ENCODE data around the gene CSNK1A1. TPM values are rescaled to one million over a fixed set of nuclear protein-coding genes. Genes with fewer than 3 reads are reported as not detected.
"Not testable (repeated sequence)": the region's sequence is repeated elsewhere in the genome, so short reads cannot be mapped to it uniquely, and the experiment has no call there.

The CSNK1A1 gene
- total RNA-seq, 1 donor from 2014 or later, result 82.6 TPM

DNA sequence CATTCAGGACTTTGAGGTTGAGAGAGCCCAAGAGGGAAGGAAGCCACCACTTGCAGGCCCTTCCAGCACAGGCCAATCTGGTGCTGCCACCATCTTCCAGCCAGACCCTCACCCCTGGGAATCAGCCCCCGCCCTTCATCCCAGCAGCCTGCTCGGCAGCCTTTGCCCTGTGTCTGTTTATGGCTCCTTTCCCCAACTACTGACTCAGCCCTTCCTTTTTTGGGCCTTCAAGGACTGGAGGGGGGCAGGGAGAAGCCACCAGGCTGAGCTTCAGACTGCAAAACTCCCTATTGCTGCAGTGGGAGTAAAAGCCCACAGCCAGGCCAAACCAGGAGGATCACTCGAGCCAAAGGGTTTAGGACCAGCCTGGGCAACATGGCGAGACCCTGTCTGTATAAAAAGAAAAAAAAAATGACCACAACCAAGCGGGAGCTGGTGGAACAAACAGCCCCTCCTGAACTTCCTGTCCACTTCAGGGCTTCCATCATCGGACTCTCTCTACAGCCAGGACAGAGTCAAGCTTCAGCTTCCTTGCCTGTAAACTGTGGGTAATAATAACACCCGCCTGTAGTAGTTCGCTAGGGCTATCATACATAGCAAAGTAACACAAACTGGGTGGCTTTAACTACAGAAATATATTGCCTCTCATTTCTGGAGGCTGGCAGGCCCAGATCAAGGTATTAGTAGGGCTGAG lies 86.3 kb downstream of the CSNK1A1 start:
- DNase-seq (ENCODE audit: low spot score), result no peak

DNA sequence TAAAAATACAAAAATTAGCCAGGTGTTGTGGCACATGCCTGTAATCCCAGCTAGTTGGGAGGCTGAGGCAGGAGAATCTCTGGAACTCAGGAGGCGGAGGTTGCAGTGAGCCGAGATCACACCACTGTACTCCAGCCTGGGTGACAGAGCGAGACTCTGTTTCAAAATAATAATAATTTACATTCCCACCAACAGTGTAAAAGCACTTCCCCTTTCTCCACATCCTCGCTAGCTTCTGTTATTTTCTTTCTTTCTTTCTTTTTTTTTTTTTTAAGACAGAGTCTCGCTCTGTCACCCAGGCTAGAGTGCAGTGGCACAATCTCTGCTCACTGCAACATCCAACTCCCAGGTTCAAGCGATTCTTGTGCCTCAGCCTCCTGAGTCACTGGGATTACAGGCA lies 89.3 kb downstream of the CSNK1A1 start:
- ATAC-seq; DNase-seq (ENCODE audit: low spot score): not testable (repeated sequence)

More for the DNA sequence above, 86.3 kb downstream of the CSNK1A1 start:
- ATAC-seq, result peak; percentile 50

DNA sequence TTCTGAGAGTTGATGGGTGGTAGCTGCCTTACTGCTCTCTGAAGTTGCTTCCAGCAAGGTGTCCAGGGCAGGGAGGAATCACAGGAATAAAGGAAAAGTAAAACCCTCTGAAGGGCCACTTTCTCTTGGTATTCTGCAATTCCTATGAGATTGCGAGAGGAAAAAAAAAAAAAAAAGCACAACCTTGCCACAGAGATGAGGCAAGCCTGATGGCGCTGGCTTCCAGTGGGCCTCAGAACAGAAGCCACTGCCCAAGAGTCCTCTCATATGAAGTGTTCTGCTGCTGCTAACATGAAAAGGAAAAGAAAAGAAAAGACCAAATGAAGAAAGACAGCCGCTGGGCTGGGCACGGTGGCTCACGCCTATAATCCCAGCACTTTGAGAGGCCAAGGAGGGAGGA lies 91.3 kb downstream of the CSNK1A1 start:
- DNase-seq (ENCODE audit: low spot score) (no peak), ATAC-seq (no peak)

DNA sequence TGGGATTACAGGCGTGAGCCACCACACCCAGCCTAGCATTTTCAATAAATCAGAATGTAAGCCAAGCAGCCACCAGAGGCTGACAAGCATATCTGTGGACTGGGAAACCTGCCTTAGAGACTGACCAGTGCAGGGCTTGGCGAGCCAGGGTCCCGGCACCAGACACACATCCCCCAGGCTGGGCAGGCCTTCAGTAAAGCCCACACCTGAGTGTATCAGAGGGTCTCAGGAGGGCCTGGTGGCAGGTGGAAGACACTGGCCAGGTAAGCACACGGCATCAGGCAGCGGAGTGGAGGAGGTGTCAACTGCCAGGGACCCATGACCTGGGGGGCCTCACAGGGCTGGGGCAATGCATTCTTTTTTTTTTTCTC lies 93.9 kb downstream of the CSNK1A1 start:
- no peak for ATAC-seq
- no peak for DNase-seq (ENCODE audit: low spot score)

DNA sequence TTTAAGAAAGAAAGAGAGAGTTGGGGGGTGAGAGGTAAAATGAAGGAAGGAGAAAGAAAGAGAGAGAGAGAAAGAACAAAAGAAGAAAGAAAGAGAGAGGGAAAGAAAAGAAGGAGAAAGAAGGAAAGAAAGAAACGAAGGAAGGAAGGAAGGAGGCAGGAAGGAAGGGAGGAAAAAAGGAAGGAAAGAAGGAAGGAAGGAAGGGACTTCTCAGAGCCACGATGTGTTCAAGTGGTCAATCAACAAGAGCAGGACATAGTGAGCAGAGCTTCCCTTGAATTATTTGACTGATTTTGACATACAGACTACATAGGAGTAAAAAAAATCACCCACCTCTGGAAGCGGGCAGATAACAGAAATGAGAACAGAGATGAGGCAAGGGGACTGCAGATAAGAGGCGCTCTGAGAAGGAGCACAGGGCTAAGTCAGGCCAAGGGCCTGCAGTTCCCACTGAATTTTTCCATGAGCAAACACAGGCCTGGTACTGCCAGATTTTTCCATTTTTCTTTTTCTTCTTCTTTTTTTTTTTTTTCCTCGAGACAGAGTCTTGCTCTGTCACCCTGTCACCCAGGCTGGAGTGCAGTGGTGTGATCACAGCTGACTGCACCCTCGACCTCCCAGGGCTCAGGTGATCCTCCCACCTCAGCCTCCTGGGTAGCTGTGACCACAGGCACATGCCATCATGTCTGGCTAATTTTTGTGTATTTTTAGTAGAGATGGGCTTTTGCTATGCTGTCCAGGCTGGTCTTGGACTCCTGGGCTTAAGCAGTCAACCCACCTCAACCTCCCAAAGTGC lies 94.4 kb downstream of the CSNK1A1 start:
- peak; percentile 40 for ATAC-seq
- DNase-seq (ENCODE audit: low spot score), result no peak

DNA sequence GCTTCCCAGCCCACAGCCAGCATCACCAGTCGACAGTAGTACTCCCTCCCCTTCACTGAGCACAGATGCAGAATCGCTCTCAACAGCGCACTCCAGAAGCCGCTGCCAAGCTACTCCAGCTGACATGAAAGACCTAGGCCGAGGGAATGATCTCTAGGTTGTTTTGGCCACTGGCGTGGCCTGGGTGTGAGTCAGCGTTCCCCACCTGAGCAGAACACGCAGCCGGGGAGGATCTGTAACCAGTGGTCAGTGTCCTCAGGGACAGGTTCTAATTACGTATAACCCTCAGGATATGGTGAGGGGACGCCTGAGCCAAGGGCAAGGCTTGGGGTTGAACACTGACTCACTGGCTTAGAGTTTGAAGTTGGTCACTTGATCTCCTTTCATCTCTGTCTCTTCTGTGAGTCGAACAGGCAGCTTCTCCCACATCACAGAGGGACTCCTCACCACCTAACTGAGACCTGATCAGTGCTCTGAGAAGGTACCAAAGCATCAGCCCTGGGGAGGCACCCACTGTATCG lies 95.3 kb downstream of the CSNK1A1 start:
- ATAC-seq (no peak), DNase-seq (ENCODE audit: low spot score) (no peak)

DNA sequence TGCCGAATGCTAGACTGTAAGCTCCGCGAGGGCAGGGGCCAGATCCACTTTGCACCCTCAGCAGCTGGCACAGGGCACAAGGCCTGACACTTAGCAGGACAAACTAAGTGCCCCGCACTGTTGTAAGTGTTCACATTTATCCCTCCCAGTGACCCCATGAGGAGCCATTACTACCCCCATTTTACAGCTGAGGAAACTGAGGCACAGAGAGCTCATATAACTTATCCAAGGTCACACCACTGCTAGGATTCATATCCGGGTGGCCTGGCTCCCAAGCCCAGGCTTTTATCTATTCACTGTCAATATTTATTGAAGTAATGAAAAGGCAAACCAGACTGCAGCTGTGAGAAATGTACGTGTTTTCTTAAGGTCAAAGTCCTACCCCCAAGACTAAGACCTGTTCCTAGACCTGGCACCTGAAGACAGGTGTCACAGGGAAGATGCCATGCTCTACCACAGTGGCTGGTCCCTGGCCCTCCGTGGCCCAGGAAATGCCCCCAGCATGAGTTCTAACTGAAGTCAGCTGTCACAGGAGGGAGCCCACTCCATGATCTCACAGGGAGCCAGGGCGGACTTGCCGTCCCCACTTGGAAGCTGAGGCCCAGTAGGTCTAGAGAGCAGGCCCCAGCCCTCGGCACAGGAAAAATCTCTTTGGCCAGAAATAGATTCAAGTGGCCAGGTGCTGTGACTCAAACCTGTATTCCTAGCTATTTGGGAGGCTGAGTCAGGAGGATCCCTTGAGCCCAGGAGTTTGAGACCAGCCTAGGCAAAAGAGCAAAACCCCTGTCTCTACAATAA lies 97.4 kb downstream of the CSNK1A1 start:
- no peak for ATAC-seq
- no peak for DNase-seq (ENCODE audit: low spot score)

DNA sequence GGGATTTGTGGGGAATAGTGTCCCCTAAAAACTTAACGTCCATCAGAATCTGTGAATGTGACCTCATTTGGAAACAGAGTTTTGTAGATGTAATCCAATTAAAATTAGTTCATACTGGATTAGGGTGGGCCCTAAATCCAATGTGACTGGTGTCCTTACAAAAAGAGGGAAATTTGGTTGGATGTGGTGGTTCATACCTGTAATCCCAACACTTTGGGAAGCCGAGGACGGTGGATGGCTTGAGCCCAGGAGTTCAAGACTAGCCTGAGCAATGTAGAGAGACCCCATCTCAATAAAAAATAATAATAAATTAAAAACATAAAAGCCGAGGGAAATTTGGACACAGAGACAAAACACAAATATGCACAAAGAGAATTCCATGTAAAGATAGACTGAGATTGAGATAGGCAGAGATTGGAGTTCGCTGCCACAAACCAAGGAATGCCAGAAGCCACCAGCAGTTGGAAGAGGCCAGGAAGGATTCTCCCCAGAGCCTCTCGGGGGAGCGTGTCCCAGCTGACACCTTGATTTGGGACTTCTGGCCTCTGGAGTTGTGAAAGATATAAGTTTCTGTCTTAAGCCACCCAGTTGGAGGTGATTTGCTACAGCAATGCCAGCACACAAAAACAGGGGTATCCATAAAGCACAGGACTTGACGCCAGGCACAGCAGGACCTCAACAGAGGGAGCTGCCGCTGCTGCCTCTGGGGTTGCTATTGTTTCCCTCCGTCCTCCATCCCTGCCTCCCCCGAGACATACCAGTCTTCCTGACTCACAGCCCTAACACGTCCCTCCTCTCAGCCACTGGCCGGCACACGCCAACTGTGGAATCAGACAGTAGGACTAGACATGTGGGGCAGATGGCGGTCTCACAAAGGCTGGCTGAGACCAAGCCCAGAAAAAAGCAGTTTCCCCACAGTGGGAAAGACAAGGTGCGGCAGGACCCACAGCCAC lies 98.3 kb downstream of the CSNK1A1 start:
- DNase-seq (ENCODE audit: low spot score), result no peak
- no peak for ATAC-seq

DNA sequence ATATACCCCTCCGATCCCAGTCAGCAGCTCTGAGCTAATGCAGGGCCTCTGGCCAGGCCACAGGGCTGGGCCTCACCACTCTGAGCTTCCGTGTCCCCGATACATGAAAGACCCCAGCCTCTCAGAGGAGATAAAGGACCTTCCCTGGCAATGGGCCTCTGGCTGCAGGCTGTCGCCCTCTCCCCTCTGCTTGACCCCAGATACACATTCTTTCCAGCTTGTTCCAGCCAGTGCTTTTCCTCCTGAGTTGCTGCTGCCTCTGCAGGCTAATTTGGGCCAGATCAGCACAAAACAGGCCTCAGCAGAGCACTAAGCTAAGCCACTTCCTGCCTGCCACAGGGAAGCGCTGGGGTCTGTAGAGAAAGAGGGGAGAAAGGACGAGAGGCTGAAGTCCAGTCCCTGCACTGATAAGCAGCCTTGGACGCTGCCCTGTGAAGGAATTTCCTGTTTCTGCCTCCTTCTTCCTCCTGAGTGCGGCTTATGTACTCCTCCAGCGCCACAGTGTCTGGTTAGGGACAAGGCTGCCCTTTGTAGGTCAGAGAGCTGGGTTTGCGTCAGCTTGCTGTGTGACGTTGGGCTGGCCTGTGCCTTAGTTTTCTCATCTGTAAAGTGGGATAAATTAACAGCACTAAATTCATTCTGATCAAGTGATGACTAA lies 99.1 kb downstream of the CSNK1A1 start:
- DNase-seq (ENCODE audit: low spot score), result peak; percentile 62

DNA sequence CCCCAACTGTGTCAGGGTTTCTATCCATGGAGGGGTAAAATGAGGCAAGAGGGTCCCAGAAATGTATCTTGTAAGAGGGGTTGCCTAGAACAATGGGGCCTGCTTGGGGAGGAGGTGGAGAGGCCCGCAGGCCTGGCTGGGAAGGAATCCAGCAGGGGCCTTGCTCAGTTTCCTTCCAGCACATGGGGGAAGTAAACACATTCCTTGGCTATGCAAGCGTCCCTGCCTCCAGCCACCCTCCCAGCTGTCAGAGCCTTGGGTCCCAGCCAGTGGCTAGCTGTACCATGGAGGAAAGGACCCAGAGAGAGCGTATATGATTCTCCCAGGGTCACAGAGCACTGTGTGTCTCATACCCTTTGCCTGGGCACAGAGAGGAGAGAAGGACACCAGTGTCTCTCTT lies 101.0 kb downstream of the CSNK1A1 start:
- DNase-seq (ENCODE audit: low spot score) (no peak), ATAC-seq (peak; percentile 41)

More for the DNA sequence above, 99.1 kb downstream of the CSNK1A1 start:
- ATAC-seq, result peak; percentile 77

DNA sequence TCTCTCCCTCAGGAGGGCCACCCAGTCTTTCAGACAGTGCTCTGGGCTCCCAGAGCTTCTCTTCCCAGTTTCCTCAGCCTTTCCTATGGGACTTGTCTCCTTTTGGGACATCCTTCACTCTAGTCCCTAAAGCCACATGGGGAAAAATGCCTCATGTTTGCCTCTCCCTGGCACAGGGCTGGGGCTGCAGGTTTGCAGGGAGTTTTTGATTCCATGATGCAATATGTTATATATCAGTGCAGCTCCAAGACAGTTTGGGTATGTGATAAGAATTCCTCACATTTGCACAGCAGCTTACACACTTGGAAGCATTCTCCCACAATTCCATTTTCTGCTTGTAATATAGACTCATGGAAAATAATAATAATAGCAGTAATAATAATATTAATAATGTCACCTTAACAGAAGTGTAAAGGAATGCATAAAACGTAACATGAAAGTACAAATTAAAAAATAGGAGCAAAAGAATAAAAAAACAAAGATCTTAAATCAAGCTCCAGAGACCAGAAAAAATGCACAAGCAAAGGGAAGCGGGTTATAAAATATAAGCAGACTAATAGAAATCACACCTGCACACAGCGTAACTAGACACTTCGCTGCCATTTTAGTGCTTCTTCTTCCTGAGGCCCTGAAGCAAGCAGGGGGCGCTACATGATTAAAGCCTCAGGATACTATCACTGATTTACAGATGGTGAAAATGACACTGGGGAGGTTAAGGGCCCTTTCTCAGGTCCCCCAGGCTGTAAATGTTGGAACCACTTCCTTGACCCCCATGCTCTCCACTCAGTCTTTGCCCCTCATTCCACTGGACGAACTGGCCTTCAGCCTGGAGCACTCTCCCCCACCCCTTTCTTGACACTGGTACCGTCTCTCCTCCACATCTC lies 102.2 kb downstream of the CSNK1A1 start:
- no peak for ATAC-seq
- DNase-seq (ENCODE audit: low spot score), result no peak

DNA sequence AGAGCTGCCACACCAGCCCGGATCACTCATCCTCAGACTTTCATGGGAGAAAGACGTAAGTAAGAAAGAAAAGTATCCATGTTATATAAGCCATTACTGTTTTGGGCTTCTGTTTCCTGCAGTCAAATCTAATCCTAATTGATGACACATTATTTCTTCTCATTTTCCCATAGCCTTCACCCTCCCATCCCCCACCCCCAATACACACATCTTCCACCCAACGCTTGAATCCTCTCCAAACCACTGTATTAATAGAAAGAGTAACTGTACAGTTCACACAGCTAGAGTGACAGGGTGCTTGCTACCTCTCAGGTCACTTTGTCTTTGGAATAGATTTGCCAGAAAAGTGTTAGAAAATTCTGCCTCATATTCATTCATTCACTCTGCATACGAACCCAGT lies 102.8 kb downstream of the CSNK1A1 start:
- DNase-seq (ENCODE audit: low spot score), result no peak
- ATAC-seq, result no peak

DNA sequence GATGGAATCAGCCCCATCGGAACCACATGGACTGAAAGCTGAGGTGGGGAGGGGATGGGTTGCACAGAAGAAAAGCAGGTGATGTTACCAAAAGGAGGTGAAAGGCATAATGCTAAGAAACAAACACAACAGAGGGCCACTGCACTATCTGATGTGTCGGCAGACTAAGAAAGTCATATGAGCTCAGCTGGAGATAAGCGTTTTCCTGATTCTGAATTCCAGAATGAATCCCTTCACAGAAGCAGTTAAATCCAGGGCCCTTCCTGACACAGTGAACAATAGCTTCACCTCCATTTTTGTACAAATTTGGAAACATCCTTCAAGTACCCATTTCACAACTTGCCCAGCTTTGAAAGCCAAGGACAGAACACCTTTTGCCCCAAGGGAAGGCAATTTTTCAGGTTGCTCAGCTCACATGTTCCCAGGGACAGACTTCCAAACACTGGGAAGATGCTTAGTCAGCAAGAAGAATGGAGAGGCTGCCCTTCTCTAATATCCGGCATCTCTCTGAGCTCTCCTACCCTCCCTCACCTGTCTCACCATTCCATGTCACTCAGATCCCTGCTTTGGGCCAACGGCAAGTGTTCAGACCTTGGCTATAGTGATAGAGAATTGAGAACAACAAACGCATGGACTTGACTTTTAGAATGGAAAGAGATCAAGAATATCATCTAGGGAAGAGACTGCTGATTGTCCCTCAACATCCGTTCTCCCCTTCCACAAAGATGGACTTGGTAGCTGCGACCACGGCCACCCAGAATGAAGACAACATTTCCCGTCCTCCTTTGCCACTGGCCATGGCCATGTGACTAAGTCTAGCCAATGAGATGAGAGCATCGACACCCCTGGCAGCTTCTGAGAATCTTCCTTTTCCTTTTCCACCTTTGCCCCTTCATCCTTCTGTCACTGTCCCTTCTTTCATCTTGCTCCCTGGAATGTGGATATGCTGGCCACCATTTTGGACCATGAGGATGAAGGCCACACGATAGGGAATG lies 103.6 kb downstream of the CSNK1A1 start:
- ATAC-seq, result no peak
- no peak for DNase-seq (ENCODE audit: low spot score)

DNA sequence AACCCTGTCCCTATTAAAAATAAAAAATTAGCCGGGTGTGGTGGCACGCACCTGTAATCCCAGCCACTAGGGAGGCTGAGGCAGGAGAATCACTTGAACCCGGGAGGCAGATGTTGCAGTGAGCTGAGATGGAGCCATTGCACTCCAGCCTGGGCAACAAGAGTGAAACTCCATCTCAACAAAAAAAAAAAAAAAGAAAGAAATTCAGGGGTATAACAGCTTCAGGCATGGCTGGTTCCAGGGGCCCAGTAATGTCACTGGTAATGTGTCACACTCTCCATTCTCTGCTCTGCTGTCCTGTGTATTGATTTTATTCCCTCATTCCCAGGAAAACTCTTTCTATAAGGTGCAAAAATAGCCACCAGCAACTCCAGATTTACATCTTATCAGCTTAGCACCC lies 104.4 kb downstream of the CSNK1A1 start:
- not testable (repeated sequence) for DNase-seq (ENCODE audit: low spot score); ATAC-seq

DNA sequence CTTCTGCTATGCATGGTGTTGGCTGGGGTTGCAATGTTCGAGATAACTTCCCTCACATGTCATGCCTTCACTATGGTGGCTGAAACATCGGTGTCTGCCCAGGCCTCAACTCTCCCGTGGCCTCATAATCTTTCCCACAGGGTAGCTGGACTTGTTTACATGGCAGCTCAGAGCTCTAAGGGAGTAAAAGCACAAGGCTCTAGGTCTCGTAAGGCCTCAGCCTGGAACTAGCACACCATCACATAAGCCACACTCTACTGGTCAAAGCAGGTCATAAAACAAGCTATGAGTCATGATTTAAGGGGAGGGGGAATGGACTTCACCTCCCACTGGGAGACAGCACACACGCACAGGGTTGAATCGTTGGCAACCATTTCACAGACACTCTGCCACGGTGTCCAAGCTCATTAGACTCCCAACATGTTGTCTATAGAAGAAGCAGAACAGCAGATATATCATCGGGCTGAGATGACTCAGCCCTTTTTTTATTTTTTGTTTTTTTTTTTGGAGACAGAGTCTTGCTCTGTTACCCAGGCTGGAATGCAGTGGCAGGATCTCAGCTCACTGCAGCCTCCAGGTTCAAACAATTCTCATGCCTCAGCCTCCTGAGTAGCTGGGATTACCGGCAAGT lies 105.4 kb downstream of the CSNK1A1 start:
- ATAC-seq, result no peak
- no peak for DNase-seq (ENCODE audit: low spot score)

DNA sequence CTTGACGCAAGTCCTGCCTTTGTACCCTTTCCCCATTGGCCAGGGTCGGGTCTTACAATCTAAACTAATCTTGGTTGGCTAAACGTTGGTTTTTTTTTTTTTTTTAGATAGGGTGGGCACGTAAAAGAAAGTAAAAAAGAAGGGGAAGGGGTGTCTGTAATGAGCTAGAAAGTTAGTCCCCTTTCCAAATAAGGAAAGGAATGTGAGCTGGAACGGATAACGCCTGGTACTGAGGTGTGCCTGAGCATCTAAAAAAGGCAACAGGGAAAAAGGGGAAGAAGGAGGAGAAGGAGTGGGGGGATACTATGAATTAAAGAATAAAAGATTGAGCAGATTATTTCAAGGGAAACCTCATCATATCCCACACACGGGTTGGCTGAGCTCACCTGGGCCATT lies 105.9 kb downstream of the CSNK1A1 start:
- ATAC-seq (no peak), DNase-seq (ENCODE audit: low spot score) (no peak)

DNA sequence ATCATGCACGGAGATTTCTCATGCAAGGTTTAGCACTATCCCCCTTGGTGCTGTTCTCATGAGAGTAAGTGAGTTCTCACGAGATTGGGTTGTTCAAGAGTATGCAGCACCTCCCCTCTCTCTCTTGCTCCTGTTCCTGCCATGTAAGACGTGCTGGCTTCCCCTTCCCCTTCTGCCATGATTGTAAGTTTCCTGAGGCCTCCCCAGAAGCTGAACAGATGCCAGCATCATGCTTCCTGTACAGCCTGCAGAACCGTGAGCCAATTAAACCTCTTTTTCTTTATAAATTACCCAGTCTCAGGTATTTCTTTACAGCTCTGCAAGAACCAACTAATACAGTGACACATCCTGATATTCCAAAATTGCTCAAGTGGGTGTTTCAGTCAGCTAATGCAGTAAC lies 106.8 kb downstream of the CSNK1A1 start:
- DNase-seq (ENCODE audit: low spot score), result not testable (repeated sequence)

More for the DNA sequence above, 106.8 kb downstream of the CSNK1A1 start:
- ATAC-seq, result not testable (repeated sequence)
